ENCODE results near the gene ZNF189. TPM values are rescaled to one million over a fixed set of nuclear protein-coding genes. Genes with fewer than 3 reads are reported as not detected.

The ZNF189 gene
- total RNA-seq, 1 donor from 2014 or later, result 18.8 TPM

- Histone ChIP-seq H3K4me3 (no peak overlapping the region), H3K36me3 (no peaks in the 10 kb centered on the region), H3K27ac (replicated peaks) (peak overlapping the region; percentile 81), H3K27me3 (ENCODE audit: low read depth) (no peaks in the 10 kb centered on the region), H3K9me3 (replicated peaks) (no peaks in the 10 kb centered on the region), H3K4me1 (peaks cover 40% of the 10 kb centered on the region)
- peak; percentile 71 for DNase-seq
- intact Hi-C loops (cut with micrococcal nuclease), result no loop called here
- no peak for TF ChIP-seq CTCF (IDR thresholded peaks at IDR 0.05; ENCODE audit: borderline replicate concordance)
Observed at GRCh38 chr9:101443364-101443771, 44.7 kb downstream of the ZNF189 start.

GRCh38 chr9:101445353-101446029 lies 46.8 kb downstream of the ZNF189 start:
- no peak for DNase-seq
- no peaks in the 10 kb centered on the region for H3K36me3 ChIP-seq
- no peak overlapping the region for H3K27ac ChIP-seq (replicated peaks)
- intact Hi-C loops (cut with micrococcal nuclease), result no loop called here
- TF ChIP-seq CTCF (IDR thresholded peaks at IDR 0.05; ENCODE audit: borderline replicate concordance), result no peak
- H3K27me3 ChIP-seq (ENCODE audit: low read depth), result no peaks in the 10 kb centered on the region
- peaks cover 49% of the 10 kb centered on the region for H3K4me1 ChIP-seq
- no peak overlapping the region for H3K4me3 ChIP-seq
- no peaks in the 10 kb centered on the region for H3K9me3 ChIP-seq (replicated peaks)

GRCh38 chr9:101446732-101447131 lies 48.1 kb downstream of the ZNF189 start:
- no peaks in the 10 kb centered on the region for H3K27me3 ChIP-seq (ENCODE audit: low read depth)
- no peaks in the 10 kb centered on the region for H3K9me3 ChIP-seq (replicated peaks)
- no peak overlapping the region for H3K4me3 ChIP-seq
- intact Hi-C loops (cut with micrococcal nuclease), result no loop called here
- H3K36me3 ChIP-seq, result no peaks in the 10 kb centered on the region
- peaks cover 42% of the 10 kb centered on the region for H3K4me1 ChIP-seq
- no peak for TF ChIP-seq CTCF (IDR thresholded peaks at IDR 0.05; ENCODE audit: borderline replicate concordance)
- no peak for DNase-seq
- H3K27ac ChIP-seq (replicated peaks), result no peak overlapping the region

- Histone ChIP-seq H3K36me3 (no peaks in the 10 kb centered on the region), H3K4me3 (peak overlapping the region; percentile 71), H3K27me3 (ENCODE audit: low read depth) (no peaks in the 10 kb centered on the region), H3K27ac (replicated peaks) (peak overlapping the region; percentile 88), H3K9me3 (replicated peaks) (no peaks in the 10 kb centered on the region), H3K4me1 (peaks cover 27% of the 10 kb centered on the region)
- no peak for TF ChIP-seq CTCF (IDR thresholded peaks at IDR 0.05; ENCODE audit: borderline replicate concordance)
- no peak for DNase-seq
- intact Hi-C loops (cut with micrococcal nuclease), result no loop called here
Observed at GRCh38 chr9:101448680-101449070, 50.0 kb downstream of the ZNF189 start.

- peak; percentile 75 for TF ChIP-seq CTCF (IDR thresholded peaks at IDR 0.05; ENCODE audit: borderline replicate concordance)
- Histone ChIP-seq H3K4me3 (peak overlapping the region; percentile 71), H3K9me3 (replicated peaks) (no peaks in the 10 kb centered on the region), H3K27ac (replicated peaks) (peak overlapping the region; percentile 88), H3K4me1 (peaks cover 22% of the 10 kb centered on the region), H3K36me3 (no peaks in the 10 kb centered on the region), H3K27me3 (ENCODE audit: low read depth) (no peaks in the 10 kb centered on the region)
- peak; percentile 71 for DNase-seq
- intact Hi-C loops (cut with micrococcal nuclease), result no loop called here
Observed at GRCh38 chr9:101449071-101449721, 50.5 kb downstream of the ZNF189 start.
